GM12878 (cell line): ENCODE measurements around the gene NUP214. TPM values are rescaled to one million over a fixed set of nuclear protein-coding genes. Genes with fewer than 3 reads are reported as not detected.

Source experiments
- CREM ChIP-seq: IDR thresholded peaks from 2 replicates; pipeline ENCODE4 v1.6.1; 2014; ENCODE audit warnings: antibody characterized with exemption, low read depth
- HDAC6 ChIP-seq: fragments of 200-600 bp; sonication (generic); IDR thresholded peaks from one replicate; pipeline ENCODE4 v1.8.0; 2017; ENCODE audit warnings: antibody characterized with exemption; ENCODE audit not compliant: unreplicated experiment
- HDGF ChIP-seq: fragments of 450-650 bp; IDR thresholded peaks from 2 replicates; pipeline ENCODE4 v1.6.1; 2016; ENCODE audit warnings: antibody characterized with exemption
- LARP7 ChIP-seq: fragments of 450-650 bp; IDR thresholded peaks from 2 replicates; pipeline ENCODE4 v1.6.1; 2017; ENCODE audit warnings: mild to moderate bottlenecking
- MEF2A ChIP-seq: IDR thresholded peaks from 2 replicates; pipeline ENCODE4 v1.6.1; 2011; ENCODE audit warnings: low read depth, mild to moderate bottlenecking, low read length, moderate library complexity; ENCODE audit not compliant: insufficient read depth
- MXI1 ChIP-seq: fragments of 150-350 bp; IDR thresholded peaks from 2 replicates; pipeline ENCODE4 v1.6.1; 2011; ENCODE audit warnings: low read depth, mild to moderate bottlenecking, inconsistent platforms, low read length, improper control_type of control experiment
- MYB ChIP-seq: fragments of 150-350 bp; IDR thresholded peaks from 2 replicates; pipeline ENCODE4 v1.6.1; 2014; ENCODE audit warnings: mild to moderate bottlenecking, low read depth, low read length, borderline replicate concordance
- NFYA ChIP-seq: IDR thresholded peaks from 2 replicates; pipeline ENCODE4 v1.6.1; 2011; ENCODE audit warnings: low read depth, mild to moderate bottlenecking, low read length, improper control_type of control experiment, borderline replicate concordance
- NR2C1 ChIP-seq: fragments of 450-650 bp; IDR thresholded peaks from 2 replicates; pipeline ENCODE4 v1.6.1; 2017; ENCODE audit warnings: antibody characterized with exemption, mild to moderate bottlenecking, moderate library complexity
- POLR2A ChIP-seq: IDR thresholded peaks from 2 replicates; pipeline ENCODE4 v1.6.1; 2011; ENCODE audit warnings: low read depth, mild to moderate bottlenecking, low read length
- POLR2AphosphoS2 ChIP-seq: IDR thresholded peaks from 2 replicates; pipeline ENCODE4 v1.6.1; 2011; ENCODE audit warnings: low read depth, mild to moderate bottlenecking, low read length, improper control_type of control experiment, moderate library complexity
- POLR2AphosphoS5 ChIP-seq: IDR thresholded peaks from 2 replicates; pipeline ENCODE4 v1.6.1; 2011; ENCODE audit warnings: mild to moderate bottlenecking, low read length, inconsistent platforms
- SMARCA5 ChIP-seq: fragments of 450-650 bp; IDR thresholded peaks from 2 replicates; pipeline ENCODE4 v1.6.1; 2017; ENCODE audit warnings: mild to moderate bottlenecking
- SREBF1 ChIP-seq: IDR thresholded peaks from 2 replicates; pipeline ENCODE4 v1.6.1; 2012; ENCODE audit warnings: mild to moderate bottlenecking, low read length
- ZNF384 ChIP-seq: IDR thresholded peaks from 2 replicates; pipeline ENCODE4 v1.6.1; 2012; ENCODE audit warnings: low read depth, mild to moderate bottlenecking, low read length, improper control_type of control experiment, borderline replicate concordance
- ZNF622 ChIP-seq: fragments of 450-650 bp; IDR thresholded peaks from 2 replicates; pipeline ENCODE4 v1.6.1; 2017; ENCODE audit warnings: mild to moderate bottlenecking, inconsistent platforms
- ZSCAN29 ChIP-seq: fragments of 450-650 bp; IDR thresholded peaks from 2 replicates; pipeline ENCODE4 v1.6.1; 2017; ENCODE audit warnings: mild to moderate bottlenecking, moderate library complexity
- polyA plus RNA-seq, 11 experiments: library from polyadenylated mRNA; depleted of rRNA in 4 of 11; unstranded in 6 of 11; stranded (reverse) in 5 of 11; fragments of >200 nt; fragmentation: Nextera tagmentation in 4 of 11; fragmentation: Illumina TruSeq in 1 of 11; extraction: Ambion mirVana in 4 of 11; extraction: Trizol in 1 of 11; gene quantifications; 1 replicate in 1 of 11; 2 replicates in 10 of 11; pipeline versions ENCODE4 v1.2.1 to v1.2.3, GENCODE V29; 2011 to 2016; ENCODE audit warnings: inconsistent platforms in 2 of 11, missing spikeins in 2 of 11, low read depth in 1 of 11
- total RNA-seq, 4 experiments: library from RNA; depleted of rRNA in 3 of 4; stranded (reverse); fragments of >200 nt in 3 of 4; fragmentation: Illumina TruSeq in 1 of 4; extraction: Trizol in 1 of 4; gene quantifications; 2 replicates each; pipeline versions ENCODE4 v1.2.1 to v1.2.3, GENCODE V29; 2013 to 2021
- TF ChIP-seq, protein P1 (sequence below): fragments of 450-650 bp; IDR thresholded peaks from 2 replicates; pipeline ENCODE4 v1.6.1; 2016; ENCODE audit warnings: mild to moderate bottlenecking, moderate library complexity, borderline replicate concordance
- TF ChIP-seq, protein P2 (sequence below): fragments of 450-650 bp; IDR thresholded peaks from 2 replicates; pipeline ENCODE4 v1.6.1; 2017; ENCODE audit warnings: mild to moderate bottlenecking
- TF ChIP-seq, protein P3 (sequence below): fragments of 450-650 bp; IDR thresholded peaks from 2 replicates; pipeline ENCODE4 v1.6.1; 2016; ENCODE audit warnings: mild to moderate bottlenecking

NUP214 gene
- total and polyA plus RNA-seq, 10 of the 15 experiments (the other 5 are each of a cell fraction or from before 2014, with no cell fraction given): 11.7 to 53.8 (median 17.6) TPM

DNA sequence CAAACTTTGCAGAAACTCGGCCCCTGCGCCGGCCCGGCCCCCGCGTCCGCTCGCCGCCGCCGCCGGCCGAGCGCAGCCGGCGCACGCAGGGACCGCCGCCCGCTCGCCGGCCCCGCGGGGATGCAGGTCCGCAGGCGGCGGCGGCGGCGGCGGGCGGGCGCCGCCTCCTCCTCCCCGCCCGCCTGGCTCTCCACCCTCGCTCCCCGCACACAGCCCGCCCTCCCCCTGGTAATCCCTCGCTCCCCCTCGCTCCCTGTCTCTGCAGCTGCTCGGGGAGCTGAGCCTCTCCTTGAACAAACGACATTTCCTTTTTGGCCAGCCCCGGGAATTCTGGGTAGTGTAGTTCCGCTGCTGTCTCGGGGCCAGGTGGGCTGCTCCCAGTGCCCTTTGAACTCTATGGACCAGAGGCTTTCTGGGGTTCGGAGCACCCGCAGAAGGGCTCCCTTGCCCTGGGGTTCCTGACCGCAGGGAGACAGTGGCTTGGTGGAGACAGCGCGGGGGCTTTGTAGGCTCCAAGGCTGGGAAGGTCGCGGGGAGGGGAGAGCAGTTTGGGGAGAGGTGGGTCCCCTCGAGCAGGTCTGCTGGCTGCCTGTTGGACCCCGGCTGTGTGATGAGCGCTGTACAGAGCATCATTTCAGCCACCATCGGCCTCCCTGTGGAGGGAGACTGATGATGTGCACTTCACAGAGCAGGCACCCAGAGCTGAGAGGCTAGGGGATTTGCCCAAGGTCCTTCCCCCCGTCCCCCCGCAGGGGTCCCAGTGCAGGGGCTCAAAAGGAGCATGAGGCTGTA, 152.7 kb downstream of the NUP214 start (continued):
- TF ChIP-seq, protein P1, sequence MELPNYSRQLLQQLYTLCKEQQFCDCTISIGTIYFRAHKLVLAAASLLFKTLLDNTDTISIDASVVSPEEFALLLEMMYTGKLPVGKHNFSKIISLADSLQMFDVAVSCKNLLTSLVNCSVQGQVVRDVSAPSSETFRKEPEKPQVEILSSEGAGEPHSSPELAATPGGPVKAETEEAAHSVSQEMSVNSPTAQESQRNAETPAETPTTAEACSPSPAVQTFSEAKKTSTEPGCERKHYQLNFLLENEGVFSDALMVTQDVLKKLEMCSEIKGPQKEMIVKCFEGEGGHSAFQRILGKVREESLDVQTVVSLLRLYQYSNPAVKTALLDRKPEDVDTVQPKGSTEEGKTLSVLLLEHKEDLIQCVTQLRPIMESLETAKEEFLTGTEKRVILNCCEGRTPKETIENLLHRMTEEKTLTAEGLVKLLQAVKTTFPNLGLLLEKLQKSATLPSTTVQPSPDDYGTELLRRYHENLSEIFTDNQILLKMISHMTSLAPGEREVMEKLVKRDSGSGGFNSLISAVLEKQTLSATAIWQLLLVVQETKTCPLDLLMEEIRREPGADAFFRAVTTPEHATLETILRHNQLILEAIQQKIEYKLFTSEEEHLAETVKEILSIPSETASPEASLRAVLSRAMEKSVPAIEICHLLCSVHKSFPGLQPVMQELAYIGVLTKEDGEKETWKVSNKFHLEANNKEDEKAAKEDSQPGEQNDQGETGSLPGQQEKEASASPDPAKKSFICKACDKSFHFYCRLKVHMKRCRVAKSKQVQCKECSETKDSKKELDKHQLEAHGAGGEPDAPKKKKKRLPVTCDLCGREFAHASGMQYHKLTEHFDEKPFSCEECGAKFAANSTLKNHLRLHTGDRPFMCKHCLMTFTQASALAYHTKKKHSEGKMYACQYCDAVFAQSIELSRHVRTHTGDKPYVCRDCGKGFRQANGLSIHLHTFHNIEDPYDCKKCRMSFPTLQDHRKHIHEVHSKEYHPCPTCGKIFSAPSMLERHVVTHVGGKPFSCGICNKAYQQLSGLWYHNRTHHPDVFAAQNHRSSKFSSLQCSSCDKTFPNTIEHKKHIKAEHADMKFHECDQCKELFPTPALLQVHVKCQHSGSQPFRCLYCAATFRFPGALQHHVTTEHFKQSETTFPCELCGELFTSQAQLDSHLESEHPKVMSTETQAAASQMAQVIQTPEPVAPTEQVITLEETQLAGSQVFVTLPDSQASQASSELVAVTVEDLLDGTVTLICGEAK: peak; percentile 72; the same call in 1 of the 2 replicates
- TF ChIP-seq POLR2AphosphoS2 (no peak), MXI1 (0 out of 2 replicates have a peak, but pooled peaks have one; percentile 35), ZNF384 (no peak), NR2C1 (peak; percentile 87), HDGF (0 out of 2 replicates have a peak, but pooled peaks have one; percentile 20), MEF2A (no peak), POLR2AphosphoS5 (no peak), POLR2A (peak; percentile 26; the same call in 1 of the 2 replicates), ZSCAN29 (no peak), HDAC6 (no peak), CREM (peak; percentile 68; the same call in 1 of the 2 replicates), SMARCA5 (0 out of 2 replicates have a peak, but pooled peaks have one; percentile 2), LARP7 (no peak; the same call in 1 of the 2 replicates), MYB (no peak), ZNF622 (no peak), SREBF1 (peak; percentile 12; the same call in 1 of the 2 replicates), NFYA (no peak)
- TF ChIP-seq, protein P2, sequence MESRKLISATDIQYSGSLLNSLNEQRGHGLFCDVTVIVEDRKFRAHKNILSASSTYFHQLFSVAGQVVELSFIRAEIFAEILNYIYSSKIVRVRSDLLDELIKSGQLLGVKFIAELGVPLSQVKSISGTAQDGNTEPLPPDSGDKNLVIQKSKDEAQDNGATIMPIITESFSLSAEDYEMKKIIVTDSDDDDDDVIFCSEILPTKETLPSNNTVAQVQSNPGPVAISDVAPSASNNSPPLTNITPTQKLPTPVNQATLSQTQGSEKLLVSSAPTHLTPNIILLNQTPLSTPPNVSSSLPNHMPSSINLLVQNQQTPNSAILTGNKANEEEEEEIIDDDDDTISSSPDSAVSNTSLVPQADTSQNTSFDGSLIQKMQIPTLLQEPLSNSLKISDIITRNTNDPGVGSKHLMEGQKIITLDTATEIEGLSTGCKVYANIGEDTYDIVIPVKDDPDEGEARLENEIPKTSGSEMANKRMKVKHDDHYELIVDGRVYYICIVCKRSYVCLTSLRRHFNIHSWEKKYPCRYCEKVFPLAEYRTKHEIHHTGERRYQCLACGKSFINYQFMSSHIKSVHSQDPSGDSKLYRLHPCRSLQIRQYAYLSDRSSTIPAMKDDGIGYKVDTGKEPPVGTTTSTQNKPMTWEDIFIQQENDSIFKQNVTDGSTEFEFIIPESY: no peak
- TF ChIP-seq, protein P3, sequence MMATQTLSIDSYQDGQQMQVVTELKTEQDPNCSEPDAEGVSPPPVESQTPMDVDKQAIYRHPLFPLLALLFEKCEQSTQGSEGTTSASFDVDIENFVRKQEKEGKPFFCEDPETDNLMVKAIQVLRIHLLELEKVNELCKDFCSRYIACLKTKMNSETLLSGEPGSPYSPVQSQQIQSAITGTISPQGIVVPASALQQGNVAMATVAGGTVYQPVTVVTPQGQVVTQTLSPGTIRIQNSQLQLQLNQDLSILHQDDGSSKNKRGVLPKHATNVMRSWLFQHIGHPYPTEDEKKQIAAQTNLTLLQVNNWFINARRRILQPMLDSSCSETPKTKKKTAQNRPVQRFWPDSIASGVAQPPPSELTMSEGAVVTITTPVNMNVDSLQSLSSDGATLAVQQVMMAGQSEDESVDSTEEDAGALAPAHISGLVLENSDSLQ: no peak
- TF ChIP-seq, all 136 proteins: peak for 15
